Measurements from ENCODE around the gene CHFR. TPM values are rescaled to one million over a fixed set of nuclear protein-coding genes. Genes with fewer than 3 reads are reported as not detected.

CHFR gene
- total and polyA plus RNA-seq, 9 of the 15 experiments (the other 6 are each of a cell fraction or from before 2014, with no cell fraction given): 0.61 to 33.9 (median 19.3) TPM

- TF ChIP-seq VEZF1 (CRISPR knock-in tag; IDR thresholded peaks at IDR 0.05): peak; percentile 76
- TF ChIP-seq NFATC3 (IDR thresholded peaks at IDR 0.05): no peak
- no peak for TF ChIP-seq SRSF7 (optimal IDR thresholded peaks at IDR 0.05; ENCODE audit: low read depth, low read length)
- peak; percentile 91 for TF ChIP-seq L3MBTL2 (IDR thresholded peaks at IDR 0.05)
- TF ChIP-seq ZNF444 (CRISPR knock-in tag; IDR thresholded peaks at IDR 0.05): no peak
- no peak for TF ChIP-seq SRSF3 (IDR thresholded peaks at IDR 0.05; ENCODE audit: insufficient read depth, low read length)
- TF ChIP-seq GTF2E2 (tag; IDR thresholded peaks at IDR 0.05): peak; percentile 94
- no peak for TF ChIP-seq POLR3A (IDR thresholded peaks at IDR 0.05; ENCODE audit: borderline replicate concordance, extremely low read depth, insufficient read depth, insufficient read length)
- no peak for TF ChIP-seq POLR2B (IDR thresholded peaks at IDR 0.05; ENCODE audit: low read depth, partially characterized antibody)
- TF ChIP-seq EP300 (IDR thresholded peaks at IDR 0.05; ENCODE audit: low read length): no peak
- TF ChIP-seq ARID4B (CRISPR knock-in tag; IDR thresholded peaks at IDR 0.05): peak; percentile 85
- 0 out of 2 replicates have a peak, but pooled peaks have one; percentile 1 for TF ChIP-seq ZSCAN32 (CRISPR knock-in tag; IDR thresholded peaks at IDR 0.05)
- peak; percentile 6 for TF ChIP-seq RBM25 (IDR thresholded peaks at IDR 0.05; ENCODE audit: low read depth, low read length, severe bottlenecking)
- peak; percentile 92 for TF ChIP-seq NR2C1 (IDR thresholded peaks at IDR 0.05)
- peak; percentile 92 for TF ChIP-seq NR2C1 (tag; IDR thresholded peaks at IDR 0.05)
- no peak for TF ChIP-seq ARID3A (IDR thresholded peaks at IDR 0.05; ENCODE audit: borderline replicate concordance, low read depth, low read length)
- TF ChIP-seq CGGBP1 (CRISPR knock-in tag; IDR thresholded peaks at IDR 0.05): 0 out of 2 replicates have a peak, but pooled peaks have one; percentile 32
- peak; percentile 68; the same call in 1 of the 2 replicates for TF ChIP-seq THAP7 (CRISPR knock-in tag; IDR thresholded peaks at IDR 0.05)
Observed at GRCh38 chr12:132828706-132829534, 58.5 kb downstream of the CHFR start, which contains the start of gene GOLGA3 (continued).

All from K562 (cell line).